H1 (cell line): ENCODE data around the gene KATNIP. TPM values are rescaled to one million over a fixed set of nuclear protein-coding genes. Genes with fewer than 3 reads are reported as not detected.

Source experiments
- CTCF ChIA-PET: fragments of 300-600 bp; sonication (Branson Sonifier 250); formaldehyde crosslinking; loops from one replicate; lab custom pipeline; 2021; ENCODE audit not compliant: partially characterized antibody; lab: Charles Lee
- POLR2A ChIA-PET: fragments of 300-600 bp; sonication (Branson Sonifier 250); formaldehyde crosslinking; loops from one replicate; lab custom pipeline; 2021; ENCODE audit warnings: inconsistent platforms; ENCODE audit not compliant: partially characterized antibody; lab: Charles Lee
- DNase-seq, 2 experiments: peaks; one replicate each; pipeline versions ENCODE4 v3.0.0 to v3.0.0-alpha.2; 2010 to 2022; ENCODE audit warnings: low spot score in 2 of 2, low read depth in 1 of 2, mixed read lengths in 1 of 2
- FAIRE-seq: peaks from 2 replicates; lab custom pipeline; 2011; peaks lifted over from hg19 to GRCh38; lab: Jason Lieb, UNC
- H2AFZ ChIP-seq: 2 replicates; pipeline ENCODE4 v1.8.1; 2012; ENCODE audit warnings: low read length, inconsistent platforms
- H2AK5ac ChIP-seq: 2 replicates; pipeline ENCODE4 v1.6.1; 2013; ENCODE audit warnings: low read depth, low read length
- H2BK120ac ChIP-seq: replicated peaks from 2 replicates; pipeline ENCODE3; 2013; ENCODE audit warnings: low read depth, low read length, inconsistent platforms
- H2BK12ac ChIP-seq: 2 replicates; pipeline ENCODE4 v1.6.1; 2013; ENCODE audit warnings: low read depth, low read length
- H2BK15ac ChIP-seq: 2 replicates; pipeline ENCODE4 v1.6.1; 2013; ENCODE audit warnings: low read length
- H2BK20ac ChIP-seq: 2 replicates; pipeline ENCODE4 v1.6.1; 2013; ENCODE audit warnings: low read length
- H2BK5ac ChIP-seq: 2 replicates; pipeline ENCODE4 v1.6.1; 2013; ENCODE audit warnings: low read depth, low read length
- H3K14ac ChIP-seq: 2 replicates; pipeline ENCODE4 v1.6.1; 2013; ENCODE audit warnings: inconsistent platforms; ENCODE audit not compliant: insufficient read length
- H3K18ac ChIP-seq: 2 replicates; pipeline ENCODE4 v1.6.1; 2013; ENCODE audit warnings: low read length; ENCODE audit errors: extremely low read depth
- H3K23ac ChIP-seq: 2 replicates; pipeline ENCODE4 v1.6.1; 2013; ENCODE audit warnings: inconsistent platforms; ENCODE audit not compliant: insufficient read length
- H3K23me2 ChIP-seq: 2 replicates; pipeline ENCODE4 v1.6.1; 2013; ENCODE audit warnings: low read depth, low read length
- H3K27ac ChIP-seq: 2 replicates; pipeline ENCODE4 v1.6.1; 2011; ENCODE audit warnings: low read depth, low read length, inconsistent platforms
- H3K27me3 ChIP-seq, 4 experiments: replicated peaks in 1 of 4; 1 replicate in 1 of 4; 2 replicates in 3 of 4; pipeline versions ENCODE4 v1.6.1 to v1.8.1; 2011 to 2013; ENCODE audit warnings: low read length in 3 of 4, mild to moderate bottlenecking in 3 of 4, inconsistent platforms in 2 of 4, mixed read lengths in 2 of 4, moderate library complexity in 1 of 4; ENCODE audit not compliant: control insufficient read depth in 3 of 4, insufficient read depth in 3 of 4; ENCODE audit errors: extremely low read depth in 1 of 4
- H3K36me3 ChIP-seq, 4 experiments: 2 replicates each; pipeline versions ENCODE4 v1.6.1 to v1.8.1; 2011 to 2013; ENCODE audit warnings: mild to moderate bottlenecking in 4 of 4, low read length in 3 of 4, moderate library complexity in 2 of 4, control low read depth in 1 of 4, inconsistent platforms in 1 of 4; ENCODE audit not compliant: insufficient read depth in 4 of 4, control insufficient read depth in 2 of 4
- H3K4ac ChIP-seq: replicated peaks from 2 replicates; pipeline ENCODE3; 2013; ENCODE audit warnings: low read length, low read depth, mixed read lengths, inconsistent platforms; ENCODE audit not compliant: insufficient read length
- H3K4me1 ChIP-seq, 4 experiments: replicated peaks in 1 of 4; 1 replicate in 1 of 4; 2 replicates in 3 of 4; pipeline versions ENCODE4 v1.6.1 to v1.8.1; 2011 to 2013; ENCODE audit warnings: low read length in 3 of 4, inconsistent platforms in 2 of 4, mixed read lengths in 1 of 4; ENCODE audit not compliant: insufficient read depth in 4 of 4, control insufficient read depth in 3 of 4
- H3K4me2 ChIP-seq, 2 experiments: 2 replicates each; pipeline versions ENCODE4 v1.6.1 to v1.8.1; 2011 to 2013; ENCODE audit warnings: low read depth in 2 of 2, low read length in 2 of 2, control low read depth in 1 of 2, inconsistent platforms in 1 of 2, mild to moderate bottlenecking in 1 of 2; ENCODE audit not compliant: insufficient read depth in 1 of 2
- H3K4me3 ChIP-seq, 4 experiments: fragments of 200-600, 300-600 bp in 1 of 4; sonication (generic), shearing (Covaris generic), sonication (Bioruptor Twin) in 1 of 4; 2 replicates each; pipeline versions ENCODE4 v1.5.1 to v1.8.1; 2011 to 2016; ENCODE audit warnings: low read length in 4 of 4, low read depth in 3 of 4, control low read depth in 2 of 4, inconsistent platforms in 2 of 4, mild to moderate bottlenecking in 2 of 4, mixed read lengths in 1 of 4, moderate library complexity in 1 of 4; ENCODE audit not compliant: insufficient read depth in 2 of 4; ENCODE audit errors: extremely low read depth in 1 of 4
- H3K56ac ChIP-seq: replicated peaks from 2 replicates; pipeline ENCODE3; 2013; ENCODE audit warnings: low read depth, mild to moderate bottlenecking, mixed read lengths, low read length, inconsistent platforms; ENCODE audit not compliant: insufficient read length
- H3K79me1 ChIP-seq: 2 replicates; pipeline ENCODE4 v1.6.1; 2013; ENCODE audit warnings: low read depth, low read length, control low read depth
- H3K79me2 ChIP-seq, 2 experiments: 2 replicates each; pipeline versions ENCODE4 v1.6.1 to v1.8.1; 2012 to 2013; ENCODE audit warnings: low read length in 2 of 2, mild to moderate bottlenecking in 2 of 2, inconsistent platforms in 1 of 2; ENCODE audit not compliant: insufficient read depth in 2 of 2, control insufficient read depth in 1 of 2
- H3K9ac ChIP-seq, 4 experiments: replicated peaks in 1 of 4; 1 replicate in 1 of 4; 2 replicates in 3 of 4; pipeline versions ENCODE4 v1.6.1 to v1.8.1; 2011 to 2013; ENCODE audit warnings: low read depth in 3 of 4, low read length in 3 of 4, control low read depth in 2 of 4, mild to moderate bottlenecking in 2 of 4, moderate library complexity in 2 of 4, inconsistent platforms in 1 of 4; ENCODE audit errors: extremely low read depth in 1 of 4
- H3K9me3 ChIP-seq, 2 experiments: 2 replicates each; pipeline versions ENCODE4 v1.6.1 to v1.8.1; 2012 to 2013; ENCODE audit warnings: mild to moderate bottlenecking in 2 of 2, moderate library complexity in 2 of 2, control low read depth in 1 of 2, inconsistent platforms in 1 of 2, low read depth in 1 of 2, low read length in 1 of 2, mixed read lengths in 1 of 2; ENCODE audit not compliant: insufficient read depth in 2 of 2
- H4K20me1 ChIP-seq, 2 experiments: replicated peaks in 1 of 2; 2 replicates each; pipeline versions ENCODE3 to v1.8.1; 2011 to 2013; ENCODE audit warnings: inconsistent platforms in 2 of 2, low read length in 2 of 2, mild to moderate bottlenecking in 1 of 2; ENCODE audit not compliant: insufficient read depth in 2 of 2, control insufficient read depth in 1 of 2
- H4K5ac ChIP-seq: 2 replicates; pipeline ENCODE4 v1.6.1; 2013; ENCODE audit warnings: low read length, low read depth, mixed read lengths, inconsistent platforms; ENCODE audit not compliant: insufficient read length
- H4K8ac ChIP-seq: 2 replicates; pipeline ENCODE4 v1.8.0; 2013; ENCODE audit warnings: mild to moderate bottlenecking, moderate library complexity, low read length, inconsistent platforms; ENCODE audit not compliant: insufficient read depth; ENCODE audit errors: extremely low read depth
- H4K91ac ChIP-seq: replicated peaks from 2 replicates; pipeline ENCODE3; 2013; ENCODE audit warnings: low read length, mixed read lengths, inconsistent platforms; ENCODE audit not compliant: insufficient read length
- CBX5 ChIP-seq: fragments of 300-800, 300-1000 bp; sonication (generic); IDR thresholded peaks from 2 replicates; pipeline ENCODE4 v1.7.1; 2016; ENCODE audit warnings: antibody characterized with exemption, low read length, low read depth
- CEBPB ChIP-seq: IDR thresholded peaks from 2 replicates; pipeline ENCODE4 v1.6.1; 2012; ENCODE audit warnings: low read depth, low read length
- EP300 ChIP-seq, 2 experiments: IDR thresholded peaks; 1 replicate in 1 of 2; 2 replicates in 1 of 2; pipeline ENCODE4 v1.6.1; 2011 to 2012; ENCODE audit warnings: low read depth in 2 of 2, low read length in 2 of 2, mild to moderate bottlenecking in 2 of 2, borderline replicate concordance in 1 of 2, inconsistent platforms in 1 of 2, moderate library complexity in 1 of 2
- JUN ChIP-seq: IDR thresholded peaks from 2 replicates; pipeline ENCODE4 v1.6.1; 2011; ENCODE audit warnings: low read depth, mild to moderate bottlenecking, improper control_type of control experiment, low read length
- KDM1A ChIP-seq: fragments of 200-600, 300-600 bp; sonication (generic); IDR thresholded peaks from 2 replicates; pipeline ENCODE4 v1.7.1; 2016; ENCODE audit warnings: mild to moderate bottlenecking, low read length, borderline replicate concordance
- MAFK ChIP-seq: IDR thresholded peaks from 2 replicates; pipeline ENCODE4 v1.6.1; 2012; ENCODE audit warnings: low read depth, mild to moderate bottlenecking, improper control_type of control experiment, low read length
- PHF8 ChIP-seq: fragments of 200-600 bp; sonication (generic); conservative IDR thresholded peaks from 2 replicates; pipeline ENCODE4 v1.7.1; 2012; ENCODE audit warnings: low read depth, mild to moderate bottlenecking, inconsistent platforms, low read length, moderate library complexity
- RNF2 ChIP-seq: fragments of 200-900, 300-1000 bp; sonication (generic); IDR thresholded peaks from 2 replicates; pipeline ENCODE4 v1.7.1; 2016; ENCODE audit warnings: borderline replicate concordance, low read depth, mild to moderate bottlenecking, antibody characterized with exemption, low read length; ENCODE audit not compliant: poor library complexity, severe bottlenecking; ENCODE audit errors: missing control alignments
- SIX5 ChIP-seq: IDR thresholded peaks from 2 replicates; pipeline ENCODE4 v1.6.1; 2011; ENCODE audit warnings: mild to moderate bottlenecking, low read depth, low read length
- SP2 ChIP-seq: IDR thresholded peaks from 2 replicates; pipeline ENCODE4 v1.6.1; 2012; ENCODE audit warnings: mild to moderate bottlenecking, low read length, inconsistent platforms
- SRF ChIP-seq: IDR thresholded peaks from 2 replicates; pipeline ENCODE4 v1.6.1; 2011; ENCODE audit warnings: mild to moderate bottlenecking, low read depth, low read length, moderate library complexity
- SUZ12 ChIP-seq: fragments of 200-600 bp; sonication (generic); IDR thresholded peaks from 2 replicates; pipeline ENCODE4 v1.6.1; 2012; ENCODE audit warnings: mild to moderate bottlenecking, inconsistent platforms, low read length, moderate library complexity, mixed read lengths
- TBP ChIP-seq: IDR thresholded peaks from 2 replicates; pipeline ENCODE4 v1.6.1; 2011; ENCODE audit warnings: low read depth, low read length, improper control_type of control experiment
- YY1 ChIP-seq: IDR thresholded peaks from 2 replicates; pipeline ENCODE4 v1.6.1; 2011; ENCODE audit warnings: low read depth, mild to moderate bottlenecking, low read length
- ZNF274 ChIP-seq: IDR thresholded peaks from 2 replicates; pipeline ENCODE4 v1.7.0; 2012; ENCODE audit warnings: low read length, borderline replicate concordance; ENCODE audit errors: extremely low read depth
- WGBS, 2 experiments: shearing (Covaris generic) in 1 of 2; methylation state at CpG; one replicate each; pipeline versions ENCODE4 v1.1.6 to v1.1.7; 2013 to 2015; ENCODE audit warnings: low lambda C conversion rate in 2 of 2, mixed read lengths in 2 of 2, inconsistent platforms in 1 of 2, low coverage in 1 of 2, missing lambda C conversion rate in 1 of 2; ENCODE audit not compliant: insufficient replicate concordance in 2 of 2, insufficient coverage in 1 of 2, insufficient read length in 1 of 2; ENCODE audit errors: extremely low coverage in 1 of 2, missing lambda C conversion rate in 1 of 2; 5-methylcytosine and 5-hydroxymethylcytosine counted together
- polyA plus RNA-seq, 7 experiments: library from polyadenylated mRNA; depleted of rRNA in 3 of 7; stranded (reverse) in 5 of 7; unstranded in 2 of 7; fragments of >200 nt in 5 of 7; fragments of 200-250 nt in 2 of 7; gene quantifications; 1 replicate in 5 of 7; 2 replicates in 1 of 7; 4 replicates in 1 of 7; pipeline versions ENCODE4 v1.2.1 to v1.2.3, GENCODE V29; 2011 to 2013; ENCODE audit warnings: missing spikeins in 2 of 7, mixed read lengths in 2 of 7
- total RNA-seq: library from RNA; stranded (reverse); fragmentation: NEBNext Ultra II Directional; extraction: Animal tissue kit (Norgen Biotek cat#: 25700); gene quantifications from 2 replicates; pipeline ENCODE4 v1.2.1, GENCODE V29; 2021

KATNIP gene
- total and polyA plus RNA-seq, 2 of the 8 experiments (the other 6 are each of a cell fraction or from before 2014, with no cell fraction given), result 7.9 to 20.0 TPM

- H2BK5ac ChIP-seq, result no peak overlapping the region
- no peak overlapping the region for H3K56ac ChIP-seq
- POLR2A ChIA-PET, result interaction anchor here (1.7 kb wide), 1 partner anchor 9 kb away, joined by 4 read pairs; no protein-coding TSS in a partner anchor
- no peak overlapping the region for H4K5ac ChIP-seq
- no peak overlapping the region for H2AFZ ChIP-seq
- H3K4me1 ChIP-seq, result no peaks in the 10 kb centered on the region
- H3K23me2 ChIP-seq, result no peaks in the 10 kb centered on the region
- no peak overlapping the region for H2BK15ac ChIP-seq
- DNase-seq, result no peak
- 88% methylated on average over 11 of the region's 11 CpGs; no CpG with 5 or more reads in 1 of the 2 experiments for WGBS, 2 experiments
- H3K9ac ChIP-seq, result no peak overlapping the region
- no peak overlapping the region for H3K18ac ChIP-seq
- no peak overlapping the region for H2AK5ac ChIP-seq
- peaks cover 8 to 23% (median 12%) of the 10 kb centered on the region in 4 experiments; a peak in 7 of 8 replicates for H3K36me3 ChIP-seq
- no peak overlapping the region for H3K4me2 ChIP-seq
- H4K91ac ChIP-seq, result no peak overlapping the region
- CTCF ChIA-PET, result interaction anchor here (0.5 to 4.2 kb wide), 30 partner anchors 10 to 574 kb away, joined by 3 to 27 read pairs (median 4); partner anchors contain the start of genes GTF3C1 and KATNIP
- H2BK120ac ChIP-seq, result no peak overlapping the region
- no peaks in the 10 kb centered on the region; the same call in 1 of the 2 replicates for H3K79me1 ChIP-seq
- H3K4me3 ChIP-seq, result no peak overlapping the region
- H3K79me2 ChIP-seq, result no peaks in the 10 kb centered on the region
- H3K23ac ChIP-seq, result no peak overlapping the region
- FAIRE-seq, result no peak
- no peaks in the 10 kb centered on the region for H3K9me3 ChIP-seq
- H3K14ac ChIP-seq, result no peak overlapping the region
- H4K20me1 ChIP-seq, result peaks cover 5 to 14% of the 10 kb centered on the region in 2 experiments
- no peak overlapping the region for H2BK20ac ChIP-seq
- no peak overlapping the region for H4K8ac ChIP-seq
- no peak overlapping the region for H2BK12ac ChIP-seq
- no peaks in the 10 kb centered on the region for H3K27me3 ChIP-seq
- H3K27ac ChIP-seq, result no peak overlapping the region
- no peak overlapping the region for H3K4ac ChIP-seq
- no peak for TF ChIP-seq JUN
- no peak for TF ChIP-seq CEBPB
- no peak for TF ChIP-seq TBP
- TF ChIP-seq PHF8, result no peak
- no peak for TF ChIP-seq YY1
- no peak for TF ChIP-seq SRF
- TF ChIP-seq CBX5, result no peak
- TF ChIP-seq MAFK, result no peak
- TF ChIP-seq SIX5, result no peak
- TF ChIP-seq SP2, result no peak
- no peak for TF ChIP-seq SUZ12
- no peak for TF ChIP-seq KDM1A
- no peak for TF ChIP-seq RNF2
- no peak for TF ChIP-seq EP300 (IDR thresholded peaks at IDR 0.05; ENCODE audit: borderline replicate concordance in 1 of 2, low read depth in 2 of 2, low read length in 2 of 2)
- no peak for TF ChIP-seq ZNF274
Observed at GRCh38 chr16:27516365-27516764, 33.6 kb upstream of the KATNIP start.
